HG02610 (cell line): ENCODE results near the gene YAP1.

ENCODE experiments used
- ATAC-seq: cut with Tn5 transposase; IDR thresholded peaks from one replicate; pipeline ENCODE4 v1.9.1; 2021; ENCODE audit warnings: mild to moderate bottlenecking, moderate library complexity; ENCODE audit not compliant: unreplicated experiment

Gene YAP1

DNA sequence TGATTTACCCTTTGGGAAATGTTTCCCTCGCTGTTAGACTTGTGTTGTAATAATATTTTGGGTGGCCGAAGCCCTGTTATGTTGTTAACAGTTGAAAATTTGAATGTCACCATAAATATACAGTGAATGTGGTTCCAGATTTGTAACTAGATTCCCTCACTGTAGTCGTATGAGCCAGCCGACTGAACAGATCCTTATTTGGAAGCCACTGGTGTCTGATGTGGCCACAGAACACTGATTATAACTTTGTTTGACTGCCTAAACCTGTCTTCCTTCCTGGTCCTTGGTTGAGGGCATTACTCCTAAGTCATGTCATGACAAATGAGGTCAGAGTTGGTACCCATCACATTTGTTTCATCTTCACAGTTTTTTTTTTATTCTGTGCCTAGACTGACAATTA lies 45.4 kb downstream of the YAP1 start:
- no peak for ATAC-seq

GRCh38 chr11:102157219-102157618 lies 47.0 kb downstream of the YAP1 start:
- ATAC-seq: no peak

GRCh38 chr11:102158164-102158735 lies 48.0 kb downstream of the YAP1 start:
- no peak for ATAC-seq

DNA sequence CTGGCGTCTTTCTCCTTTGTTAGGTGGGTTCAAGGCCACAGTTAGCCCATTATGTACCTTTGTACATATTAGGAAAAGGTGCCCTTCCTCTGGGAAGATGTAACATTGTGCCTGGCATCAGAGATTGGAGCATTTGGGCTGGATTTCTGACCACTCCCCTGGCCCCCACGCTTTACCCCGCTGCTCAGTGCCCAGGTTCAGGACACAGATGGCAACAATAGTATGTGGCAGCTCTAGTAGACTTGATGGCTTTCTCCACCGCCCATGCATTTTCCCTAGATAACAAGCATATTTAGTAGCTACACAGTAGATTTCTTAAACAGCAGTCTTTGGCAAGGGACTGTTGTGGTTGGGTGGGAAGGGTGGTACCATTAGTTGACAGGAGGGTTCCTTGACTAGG lies 53.1 kb downstream of the YAP1 start:
- ATAC-seq: no peak

DNA sequence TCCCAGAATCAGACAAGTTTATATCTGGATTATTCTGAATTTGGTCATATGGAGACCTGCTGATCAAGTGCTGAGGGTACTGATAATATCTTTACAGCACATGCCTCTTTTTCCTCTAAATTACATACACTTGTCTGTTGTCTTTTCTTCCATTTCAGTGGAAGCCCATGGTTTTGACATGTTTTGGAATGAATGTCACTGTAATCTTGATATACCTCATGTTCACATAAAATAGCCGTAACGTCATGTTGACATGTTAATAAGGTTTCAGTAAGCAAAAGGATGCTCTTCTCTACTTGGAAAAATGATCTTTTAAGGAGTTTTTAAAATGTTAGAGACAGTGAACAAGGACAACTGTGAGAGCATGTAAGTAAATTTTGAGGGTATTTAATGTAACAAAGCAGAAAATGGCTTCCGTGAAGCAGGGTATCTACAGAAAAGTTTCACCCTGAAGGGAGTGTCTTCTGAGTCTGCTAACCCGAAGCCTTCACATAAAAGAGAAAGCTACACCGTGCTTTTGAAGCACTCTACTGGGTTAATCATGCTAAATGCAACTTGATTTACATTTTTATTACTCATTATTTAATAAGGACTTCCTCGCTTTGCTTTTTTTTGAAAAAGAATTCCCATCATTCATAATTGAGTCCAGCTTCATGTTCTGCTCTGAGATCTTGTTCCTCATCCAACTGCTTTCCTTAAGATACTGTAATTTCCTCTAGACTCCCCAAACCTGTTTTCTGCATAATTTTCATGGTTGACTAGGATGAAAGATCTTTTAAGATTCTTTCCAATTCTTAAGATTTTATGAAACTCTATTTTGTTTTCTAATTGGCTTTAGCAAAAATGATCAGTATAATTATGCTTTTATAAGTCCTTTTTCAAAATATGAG lies 56.2 kb downstream of the YAP1 start:
- ATAC-seq: no peak

DNA sequence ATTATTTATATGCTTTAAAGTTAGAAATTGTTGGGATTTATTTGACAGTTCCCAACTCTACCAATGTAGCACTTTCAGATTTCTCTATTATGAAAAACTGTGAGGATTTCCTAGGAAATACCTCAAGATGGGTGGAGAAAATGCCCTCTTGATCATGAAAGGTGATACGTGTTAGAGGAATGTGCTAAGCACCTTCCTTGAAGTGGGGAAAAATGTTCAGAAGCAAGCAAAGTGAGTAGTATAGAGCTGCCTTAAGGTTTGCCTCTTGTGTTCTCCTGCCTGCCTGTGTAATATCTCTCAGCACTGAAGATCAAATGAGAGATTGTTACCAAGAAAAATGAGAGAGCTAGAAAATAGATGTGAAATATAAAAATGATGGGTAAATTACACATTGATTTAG lies 58.2 kb downstream of the YAP1 start:
- ATAC-seq: no peak

DNA sequence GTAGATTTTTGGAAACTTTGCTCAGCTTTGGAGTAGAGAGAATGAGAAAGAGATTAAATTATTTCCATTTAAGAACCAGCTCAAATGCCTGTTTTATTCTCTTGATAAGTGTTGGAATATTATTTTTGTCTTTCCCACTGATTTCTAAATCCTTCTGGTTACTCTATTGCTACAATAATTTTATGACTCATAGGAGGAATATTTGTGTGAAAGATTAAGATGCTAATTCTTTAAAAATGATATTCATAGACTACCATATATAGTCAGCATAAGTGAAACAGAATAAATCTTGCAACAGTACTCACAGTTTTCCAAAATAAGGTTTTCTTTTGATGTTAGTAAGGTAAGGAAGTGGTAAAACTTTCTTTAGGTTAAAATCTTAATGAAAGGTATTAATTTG lies 60.9 kb downstream of the YAP1 start:
- no peak for ATAC-seq

GRCh38 chr11:102172127-102172848 lies 62.0 kb downstream of the YAP1 start:
- no peak for ATAC-seq

GRCh38 chr11:102177126-102177525 lies 66.9 kb downstream of the YAP1 start:
- ATAC-seq: no peak

DNA sequence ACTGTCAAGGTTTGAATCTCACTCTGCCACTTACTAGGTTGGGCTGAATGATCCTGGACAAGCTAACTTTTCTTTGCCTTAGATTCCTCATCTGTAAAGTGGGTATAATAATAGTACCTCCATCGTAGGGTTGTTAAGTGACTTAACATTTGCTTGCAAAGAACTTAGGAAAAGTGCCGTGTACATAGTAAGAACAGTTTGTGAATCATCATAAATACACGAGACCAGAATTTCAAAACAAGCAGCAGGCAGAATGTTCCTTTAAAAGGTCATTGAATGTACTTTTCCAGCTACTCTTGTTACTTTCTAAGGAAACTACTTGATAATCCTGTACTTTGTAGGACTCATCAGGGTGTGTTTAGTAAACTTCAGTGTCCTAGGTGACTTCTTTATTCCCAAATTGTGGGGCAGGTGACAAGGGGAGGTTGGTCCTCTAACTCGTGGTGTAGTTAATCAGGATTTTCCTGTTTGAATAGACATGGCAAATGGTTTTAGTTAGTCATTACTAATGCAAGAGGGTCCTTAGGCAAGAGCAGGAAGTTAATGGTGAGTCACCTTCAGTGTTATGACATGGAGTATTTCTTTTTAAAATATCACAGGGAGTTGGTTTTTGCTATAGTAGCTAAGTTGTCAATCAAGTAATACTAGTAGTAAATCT lies 67.9 kb downstream of the YAP1 start:
- no peak for ATAC-seq

DNA sequence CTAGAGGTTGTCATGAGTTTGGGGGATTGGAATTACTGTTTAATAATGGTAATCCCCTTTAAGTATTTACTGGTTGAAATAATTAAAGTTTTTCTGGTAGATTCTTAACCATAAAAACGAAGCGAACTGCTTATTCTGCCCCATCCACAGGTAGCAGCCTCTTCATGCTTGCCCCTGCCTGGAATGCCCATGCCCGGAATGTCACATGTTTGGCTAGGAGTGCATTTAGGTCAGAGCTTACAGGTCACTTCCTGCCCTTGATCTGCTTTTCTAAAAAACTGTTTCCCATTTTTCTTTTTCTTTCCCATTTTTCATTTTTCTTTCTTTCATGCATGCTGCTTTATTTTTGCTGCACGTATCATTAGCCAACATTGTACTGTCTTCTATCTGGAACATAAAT lies 69.1 kb downstream of the YAP1 start:
- no peak for ATAC-seq

DNA sequence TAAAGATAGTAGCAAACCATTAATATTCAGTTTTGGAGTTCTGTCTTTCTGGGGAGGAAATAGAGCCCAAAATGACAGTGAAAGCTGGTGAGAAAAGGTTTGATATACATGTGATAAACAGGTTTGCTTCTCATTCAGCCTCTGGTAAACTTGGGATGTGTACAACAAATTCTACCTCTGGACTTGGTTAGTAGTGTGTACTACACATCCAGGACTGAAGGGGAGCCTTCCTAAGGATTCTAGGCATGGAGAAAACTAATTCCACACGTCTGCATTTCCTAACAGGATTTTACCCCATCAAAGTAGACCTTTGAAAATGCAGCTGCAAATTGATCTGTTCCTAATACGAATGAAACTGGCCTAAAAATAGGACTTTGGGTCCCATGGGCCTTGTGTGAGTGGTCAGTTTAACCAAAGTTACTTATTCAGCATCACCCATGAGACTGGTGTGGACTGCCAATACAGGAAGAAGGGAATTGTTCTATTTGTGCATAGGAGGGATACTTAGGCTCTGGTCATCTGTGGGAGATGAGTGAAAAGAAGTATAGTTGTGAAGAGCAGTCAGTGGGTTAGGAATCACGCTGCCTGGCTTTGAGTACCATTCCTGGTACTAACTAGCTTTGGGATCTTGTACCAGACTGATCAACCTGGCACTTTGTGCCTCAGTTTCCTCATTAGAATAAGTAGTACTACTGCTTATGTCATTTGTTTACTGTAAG lies 74.2 kb downstream of the YAP1 start:
- no peak for ATAC-seq

- ATAC-seq: no peak
Measured at GRCh38 chr11:102186551-102187191, 76.4 kb downstream of the YAP1 start.

GRCh38 chr11:102187416-102188151 lies 77.3 kb downstream of the YAP1 start:
- ATAC-seq: no peak

GRCh38 chr11:102188488-102188887 lies 78.2 kb downstream of the YAP1 start:
- ATAC-seq: no peak

DNA sequence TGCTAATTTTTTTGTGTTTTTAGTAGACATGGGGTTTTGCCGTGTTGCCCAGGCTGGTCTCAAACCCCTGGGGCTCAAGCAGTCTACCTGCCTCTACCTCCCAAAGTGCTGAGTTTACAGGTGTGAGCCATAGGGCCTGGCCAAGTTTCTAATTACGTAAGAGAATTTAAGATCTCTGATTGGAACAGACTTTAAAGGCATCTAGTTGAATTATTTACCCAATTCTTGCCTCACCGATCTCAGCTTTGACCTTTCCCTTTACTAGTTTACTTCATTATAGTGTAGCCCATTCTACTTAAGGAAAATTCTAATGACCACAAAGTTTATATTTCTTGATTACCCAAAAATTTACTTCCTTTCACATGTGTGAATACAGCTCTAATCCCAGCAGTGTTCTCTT lies 81.6 kb downstream of the YAP1 start:
- no peak for ATAC-seq

DNA sequence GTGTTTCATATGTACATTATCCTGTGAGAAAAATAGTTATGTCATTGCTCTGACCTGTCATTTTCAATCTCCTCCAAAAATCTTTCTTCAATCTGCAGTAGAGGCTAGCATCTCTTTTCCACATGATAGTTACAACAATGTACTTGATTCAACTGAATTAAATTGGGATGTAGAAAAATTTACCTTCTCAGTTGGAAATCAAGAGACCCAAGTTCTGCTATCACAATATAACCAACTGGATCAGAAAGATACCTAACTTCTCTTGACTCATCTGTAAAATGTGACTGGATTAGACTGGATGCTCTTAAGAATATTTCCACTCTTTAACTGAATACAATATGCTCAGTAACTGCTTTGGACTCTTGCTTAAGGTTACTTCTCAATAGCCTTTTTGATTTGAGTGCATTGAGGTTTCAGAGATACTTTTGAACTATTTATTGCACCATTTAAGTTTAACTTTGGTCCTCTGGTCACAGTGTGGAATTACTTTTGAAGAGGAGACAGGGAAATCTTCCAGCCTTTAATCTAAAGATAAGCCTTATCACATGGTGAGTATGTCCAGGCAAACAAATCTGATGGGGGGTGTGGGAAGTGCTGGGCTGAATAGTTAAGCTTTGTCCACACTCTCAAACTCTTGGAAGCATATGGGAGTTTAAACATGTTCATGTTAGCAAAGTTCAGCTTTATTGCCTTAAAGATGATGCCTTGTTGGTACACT lies 82.3 kb downstream of the YAP1 start:
- no peak for ATAC-seq

DNA sequence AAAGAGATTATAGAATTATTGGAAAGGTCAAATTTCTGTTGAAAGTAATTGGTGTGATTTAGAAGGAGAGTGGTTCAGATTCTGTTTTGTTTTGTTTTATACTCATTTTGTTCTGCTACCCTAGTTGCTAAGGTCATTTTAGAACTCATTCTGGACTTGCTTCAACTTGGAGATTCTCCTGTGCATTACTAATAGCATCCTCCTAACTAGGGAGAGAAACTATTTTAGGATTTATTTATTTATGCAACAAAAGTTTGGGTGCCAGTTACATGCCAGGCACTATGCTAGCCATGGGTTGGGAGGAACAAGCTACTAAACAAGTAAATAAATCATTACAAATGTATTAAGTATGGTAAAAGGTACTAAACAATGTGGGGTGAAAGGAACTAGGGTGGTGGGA lies 84.0 kb downstream of the YAP1 start:
- ATAC-seq: no peak

DNA sequence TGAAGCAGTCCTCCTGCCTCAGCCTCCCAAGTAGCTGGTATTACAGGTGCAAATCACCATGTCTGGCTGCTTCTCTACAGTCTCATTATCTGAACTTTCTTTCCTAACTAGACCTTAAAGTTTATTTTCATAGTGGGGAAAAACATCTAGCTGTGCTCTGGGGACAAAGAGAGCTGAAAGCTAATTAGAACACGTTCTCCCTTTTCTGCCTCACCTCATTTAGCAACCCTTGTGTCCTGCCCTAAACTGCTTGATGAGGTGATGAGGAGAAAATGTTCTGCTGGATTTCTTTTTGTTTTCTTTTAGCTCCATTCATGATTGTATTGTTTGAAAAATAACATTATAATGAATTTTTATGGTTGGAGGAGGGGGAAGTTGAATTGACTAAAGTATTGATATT lies 84.7 kb downstream of the YAP1 start:
- ATAC-seq: no peak
